ENCODE measurements around the gene CBLB.

The CBLB gene

DNA sequence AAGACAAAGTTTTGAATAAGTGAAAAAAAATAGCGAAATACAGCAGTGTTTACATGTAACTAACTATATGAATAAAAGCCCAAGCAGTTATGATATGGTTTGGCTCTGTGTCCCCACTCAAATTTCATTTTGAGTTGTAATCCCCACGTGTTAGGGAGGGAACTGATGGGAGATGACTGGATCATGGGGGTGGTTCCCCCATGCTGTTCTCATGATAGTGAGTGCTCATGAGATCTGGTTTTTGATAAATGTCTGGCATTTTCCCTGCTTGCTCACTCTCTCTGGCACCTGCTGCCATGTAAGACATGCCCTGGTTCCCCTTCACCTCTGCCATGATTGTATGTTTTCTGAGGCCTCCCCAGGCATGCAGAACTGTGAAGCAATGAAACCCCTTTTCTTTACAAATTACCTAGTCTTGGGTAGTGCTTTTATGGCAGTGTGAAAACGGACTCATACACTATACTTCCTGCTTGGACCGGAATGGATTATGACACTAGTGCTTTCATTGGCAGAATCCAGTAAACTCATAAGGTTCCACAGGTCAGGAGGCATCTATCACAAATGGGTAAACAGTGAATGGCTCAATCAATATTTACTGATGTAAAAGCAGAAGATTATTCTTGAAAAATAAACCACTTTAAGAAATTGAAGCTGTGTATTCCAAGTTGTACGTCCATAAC is 192.1 kb downstream of the CBLB start:
- DNase-seq, result no peak

DNA sequence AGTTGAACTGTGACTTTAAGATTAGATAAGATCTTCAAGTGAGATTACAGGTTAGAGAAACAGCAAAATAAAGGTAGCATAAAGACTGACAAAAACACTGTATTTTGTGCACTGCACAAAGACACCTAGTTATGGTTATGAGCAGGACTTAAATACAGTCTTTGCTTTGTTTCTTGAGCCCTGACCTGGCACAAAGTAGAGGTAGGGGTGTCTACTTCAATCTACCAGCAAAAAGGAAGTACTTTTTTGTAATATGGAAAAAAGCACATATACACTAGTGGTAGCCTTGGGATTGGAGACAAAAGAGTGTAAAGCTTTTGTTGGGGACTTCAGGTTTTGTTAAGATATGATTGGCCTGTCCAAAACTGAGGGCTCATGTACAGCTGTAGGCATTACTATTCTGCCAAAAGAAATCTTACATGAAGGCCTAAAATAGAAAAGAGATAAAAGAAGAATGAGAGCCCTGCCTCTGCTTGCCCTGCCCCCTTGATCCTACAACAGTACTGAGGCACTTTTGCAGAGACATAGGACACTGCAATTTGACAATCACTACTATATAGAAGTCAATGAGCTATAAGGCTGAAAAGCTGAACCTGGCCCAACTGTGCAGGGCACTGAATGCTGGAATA is 194.3 kb downstream of the CBLB start:
- DNase-seq, result no peak

DNA sequence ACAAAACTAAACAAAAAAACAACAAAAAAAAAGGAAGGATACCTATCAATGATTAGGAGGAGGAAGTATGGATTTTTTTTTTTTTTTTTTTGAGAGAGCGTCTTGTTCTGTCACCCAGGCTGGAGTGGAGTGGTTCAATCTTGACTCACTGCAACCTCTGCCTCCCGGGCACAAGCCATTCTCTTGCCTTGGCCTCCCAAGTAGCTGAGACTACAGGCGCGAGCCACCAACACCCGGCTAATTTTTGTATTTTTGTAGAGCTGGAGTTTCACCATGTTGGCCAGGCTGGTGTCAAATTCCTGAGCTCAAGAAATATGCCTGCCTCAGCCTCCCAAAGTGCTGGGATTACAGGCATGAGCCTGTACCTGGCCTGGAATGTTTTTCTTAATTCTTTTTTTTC is 195.8 kb downstream of the CBLB start:
- no peak for DNase-seq

DNA sequence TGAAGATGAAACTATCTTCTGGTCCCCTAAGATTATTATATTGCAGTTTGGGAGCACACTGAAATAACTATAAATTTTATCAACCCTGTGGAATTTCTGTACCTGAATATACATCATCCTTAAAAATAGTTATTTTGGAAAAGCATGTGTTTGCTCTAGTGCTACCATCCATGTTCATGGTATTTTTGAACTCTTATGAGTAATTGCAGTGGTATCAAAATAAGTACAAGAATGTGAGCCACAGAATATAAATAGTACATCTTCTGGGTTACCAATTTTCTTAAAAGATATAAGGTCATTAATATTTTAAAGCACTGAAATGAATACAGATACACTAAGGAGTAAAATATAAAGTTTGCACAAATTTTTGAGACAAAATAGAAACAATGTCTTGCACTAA is 206.5 kb downstream of the CBLB start:
- DNase-seq, result no peak

DNA sequence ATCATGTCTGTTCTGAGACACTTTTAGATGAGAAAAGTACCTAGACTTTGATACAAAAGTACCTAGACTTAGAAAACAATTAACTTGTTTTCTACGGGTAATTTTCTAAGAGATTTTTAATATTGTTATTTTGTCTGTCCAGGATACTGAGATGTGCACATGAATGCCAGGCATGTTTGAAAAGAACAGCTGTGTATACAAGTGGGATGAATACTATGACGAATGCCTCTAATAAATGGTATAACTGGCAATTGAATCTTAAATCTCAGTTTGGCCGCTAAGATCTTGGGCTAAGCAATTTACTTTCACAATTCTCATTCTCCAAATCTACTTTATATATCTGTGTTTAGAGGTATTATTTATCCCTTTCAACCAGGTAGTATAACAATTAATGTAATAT is 207.4 kb downstream of the CBLB start:
- no peak for DNase-seq

DNA sequence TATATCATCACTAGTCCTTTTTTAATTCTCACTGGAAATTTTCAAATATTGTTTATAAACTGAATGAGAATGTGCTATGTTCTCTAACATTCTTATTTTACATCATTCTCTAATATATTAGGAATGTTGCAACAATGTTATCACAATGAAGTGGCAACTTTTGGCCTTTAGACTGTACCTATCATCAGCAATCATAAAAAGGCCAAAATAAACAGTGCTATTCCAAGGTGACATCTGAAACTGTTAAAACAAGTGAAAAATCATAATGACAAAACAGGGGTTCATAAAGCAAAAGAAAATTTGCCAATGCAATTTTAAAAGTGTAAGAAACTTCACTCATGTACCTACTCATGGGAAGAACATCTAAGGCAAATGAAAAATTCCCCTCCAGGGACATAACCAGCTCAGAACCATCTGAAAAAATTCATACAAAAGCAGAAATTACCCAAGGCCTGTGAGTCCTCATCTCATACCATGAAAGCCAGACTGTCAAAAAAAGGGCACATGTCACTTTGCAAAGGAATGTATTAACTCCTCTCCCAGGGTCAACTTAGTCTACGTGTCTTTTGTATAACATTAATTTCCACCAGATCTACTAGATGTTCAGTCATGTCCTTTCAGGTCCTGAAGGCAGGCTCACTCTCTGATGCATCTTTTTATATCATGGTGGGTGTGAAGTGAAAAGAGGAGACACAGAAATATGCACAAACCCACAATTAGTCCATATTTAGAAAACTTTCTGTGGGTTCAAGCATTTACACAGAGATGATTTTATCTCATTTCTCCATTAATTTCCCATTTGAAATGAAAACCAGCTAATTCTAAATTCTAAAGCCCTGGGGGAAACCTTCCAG is 211.9 kb downstream of the CBLB start:
- DNase-seq, result no peak

DNA sequence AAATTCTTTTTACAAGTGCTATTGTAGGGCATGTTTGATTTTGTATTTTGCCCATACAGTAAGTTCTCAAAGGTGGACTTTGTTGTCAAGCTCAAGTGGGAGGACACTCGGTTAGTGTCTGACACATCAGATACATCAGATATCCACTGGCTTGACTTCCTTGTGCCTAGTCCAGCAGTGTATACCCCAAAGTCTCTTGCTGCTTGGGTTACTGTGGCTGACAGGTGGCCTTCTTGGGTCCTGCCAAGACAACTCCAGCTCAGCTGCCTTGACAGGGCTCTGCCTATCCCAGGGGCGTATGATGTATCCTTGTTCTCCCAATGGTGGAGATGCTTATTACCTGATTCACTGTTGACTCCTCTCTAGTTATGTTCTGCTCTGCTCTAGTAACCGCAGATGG is 214.9 kb downstream of the CBLB start:
- no peak for DNase-seq

DNA sequence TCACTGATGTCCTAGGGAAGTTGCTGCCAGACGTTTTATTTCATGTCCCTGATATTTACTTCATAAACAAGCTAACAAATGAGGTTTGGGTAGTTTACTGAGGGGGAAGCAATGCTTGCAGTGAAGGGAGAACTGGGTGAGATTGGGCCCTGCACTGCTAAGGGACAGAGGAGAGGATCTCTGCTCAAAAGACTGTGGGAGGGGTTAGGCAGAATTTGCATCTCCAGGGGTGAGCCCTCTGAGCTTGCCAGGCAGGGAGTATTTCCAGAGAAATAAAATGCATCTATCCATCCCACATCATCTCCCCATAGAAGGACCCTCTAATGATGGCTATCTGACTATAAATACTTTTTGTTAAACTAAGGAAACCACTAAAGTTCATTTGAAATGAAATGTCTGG is 215.6 kb downstream of the CBLB start:
- DNase-seq, result no peak

DNA sequence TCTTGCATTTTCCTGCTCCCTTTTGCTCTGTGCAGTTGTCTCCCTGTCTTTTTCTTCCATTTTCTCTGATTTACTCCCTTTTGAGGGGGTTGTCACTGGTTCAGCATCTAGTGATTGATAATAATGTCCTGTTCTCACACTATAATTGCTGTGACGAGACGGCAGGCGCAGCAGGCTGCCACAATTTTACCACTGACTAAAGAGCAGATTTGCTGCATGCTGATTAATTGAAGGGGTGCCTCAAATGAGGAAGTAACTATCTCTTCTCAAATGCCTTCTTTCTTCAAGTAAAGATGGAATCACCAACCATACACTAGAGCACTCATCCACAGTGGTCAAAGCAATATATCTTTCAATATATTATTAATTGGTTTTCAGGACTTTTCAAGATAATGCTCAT is 219.3 kb downstream of the CBLB start:
- no peak for DNase-seq

DNA sequence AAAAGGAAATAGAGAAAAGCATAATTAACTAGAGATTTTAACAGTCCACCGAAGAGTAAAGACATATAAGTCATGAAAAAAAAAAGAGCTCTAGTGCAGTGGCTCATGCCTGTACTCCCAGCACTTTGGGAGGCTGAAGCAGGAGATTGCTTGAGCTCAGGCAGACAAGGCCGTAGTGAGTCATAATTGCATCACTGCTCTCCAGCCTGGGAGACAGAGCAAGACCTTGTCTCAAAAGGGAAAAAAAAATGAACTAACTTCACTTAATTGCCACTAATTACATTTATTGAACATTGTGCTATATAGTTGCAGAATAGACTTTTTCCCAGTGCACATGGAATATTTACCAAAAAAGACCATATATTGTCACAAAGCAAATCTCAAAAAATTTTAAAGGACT is 221.8 kb downstream of the CBLB start:
- no peak for DNase-seq

DNA sequence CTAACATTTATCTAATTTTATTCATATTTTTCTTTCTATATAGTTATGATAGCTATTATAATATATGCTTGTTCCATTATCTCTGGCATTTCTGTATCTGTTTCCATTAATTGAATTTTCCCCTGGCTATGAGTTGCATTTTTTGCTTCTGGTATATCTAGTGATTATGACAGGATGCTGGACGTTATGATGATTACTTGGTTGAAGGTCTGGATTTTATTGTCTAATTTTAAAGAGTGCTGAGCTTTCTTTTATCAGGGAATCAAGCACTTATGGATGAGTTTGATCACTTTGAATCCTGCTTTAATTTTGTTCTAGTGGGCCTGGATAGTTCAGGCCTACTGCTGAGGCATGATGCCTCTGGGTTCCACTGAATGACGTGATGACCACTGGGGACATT is 229.7 kb downstream of the CBLB start:
- DNase-seq, result no peak

DNA sequence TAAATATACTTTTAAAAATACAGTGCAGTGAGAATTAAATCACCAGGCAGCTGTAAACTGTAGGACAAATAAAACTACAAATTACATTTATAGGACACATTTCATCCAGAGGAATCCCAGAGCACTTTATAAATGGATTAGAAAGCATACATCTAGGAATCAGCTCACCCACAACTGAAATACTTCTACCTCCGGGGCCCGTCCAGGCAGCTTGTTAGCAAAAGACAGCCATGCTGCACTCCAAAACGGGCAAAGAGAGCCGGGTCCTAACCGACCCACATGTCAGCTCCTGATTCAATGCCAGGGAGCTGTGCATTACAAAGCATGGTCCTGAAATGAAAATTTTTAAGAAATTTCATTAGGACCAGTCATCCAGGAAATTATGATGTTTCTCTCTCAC is 234.1 kb downstream of the CBLB start:
- no peak for DNase-seq

DNA sequence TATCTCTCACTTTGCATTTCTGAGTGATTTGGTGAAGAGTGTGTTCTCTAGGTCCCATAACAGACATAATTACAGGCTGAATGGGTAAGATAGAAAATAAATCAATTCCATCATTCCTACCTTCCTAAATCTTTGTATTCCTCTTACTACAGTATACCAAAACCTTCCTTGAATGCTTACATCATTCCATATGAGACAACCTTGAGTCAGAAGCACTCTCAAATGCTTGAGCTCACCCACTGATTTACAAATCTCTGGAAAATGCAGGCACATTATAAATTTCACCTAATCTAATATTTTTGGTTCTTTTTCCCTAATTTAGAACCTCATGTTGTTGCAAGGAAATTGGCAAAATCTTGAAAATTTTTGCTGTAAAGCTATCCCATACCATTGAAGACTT is 239.1 kb downstream of the CBLB start:
- no peak for DNase-seq

DNA sequence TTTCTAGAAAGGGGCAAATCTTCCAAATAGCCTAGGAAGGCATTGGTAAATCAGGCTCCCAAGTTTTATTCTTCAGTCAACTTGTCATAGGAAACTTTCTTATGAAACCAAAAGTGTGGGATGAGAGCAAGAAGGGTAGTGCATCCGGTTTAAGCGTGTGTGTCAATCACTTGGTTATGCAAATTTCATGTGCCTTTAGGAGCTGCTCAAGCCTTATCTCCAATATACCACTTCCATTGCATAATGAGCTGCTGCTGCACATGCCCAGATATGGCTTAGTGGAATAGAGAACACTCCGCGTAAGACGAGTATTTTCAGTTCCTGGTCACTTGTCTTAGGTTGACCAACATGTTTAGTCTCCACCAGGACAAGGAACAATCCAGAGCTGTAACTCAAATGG is 242.1 kb downstream of the CBLB start:
- DNase-seq, result no peak

DNA sequence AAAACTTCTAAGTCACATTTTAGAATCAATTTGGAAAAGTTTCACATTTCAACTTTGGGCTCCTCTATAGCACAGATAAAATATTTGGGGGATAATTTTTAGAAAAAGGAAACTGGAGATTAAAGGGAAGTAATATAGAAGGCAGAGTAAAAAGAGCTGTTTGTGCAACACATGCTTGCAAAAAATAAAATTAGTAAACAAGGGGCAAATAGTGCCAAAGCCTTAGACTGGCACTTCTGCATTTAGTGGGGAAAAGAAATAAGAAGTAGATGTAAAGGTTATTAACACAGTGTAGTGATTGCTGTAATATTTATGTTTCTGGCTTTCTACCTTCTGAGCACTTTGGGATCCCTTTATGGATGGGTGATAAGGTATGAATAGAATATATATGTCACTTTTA is 246.6 kb downstream of the CBLB start:
- DNase-seq, result no peak

DNA sequence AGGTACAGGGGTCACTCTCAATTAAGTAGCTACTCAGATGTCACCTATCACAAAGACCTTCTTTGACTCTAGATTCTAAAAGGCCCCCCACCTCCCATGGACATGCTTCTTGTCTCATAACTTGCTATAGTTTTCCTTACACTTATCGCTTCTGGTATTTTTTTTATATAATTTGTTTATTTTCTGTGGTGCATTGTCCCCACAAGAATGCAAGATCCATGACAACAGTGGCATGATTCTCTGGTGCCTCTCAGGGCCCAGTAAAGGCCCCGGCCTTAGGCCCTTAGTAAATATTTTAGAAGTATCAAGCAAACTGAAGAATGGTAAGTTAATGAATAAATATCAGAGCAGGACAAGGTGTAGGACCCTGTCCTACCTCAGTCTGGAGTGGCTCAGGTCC is 248.6 kb downstream of the CBLB start:
- no peak for DNase-seq

DNA sequence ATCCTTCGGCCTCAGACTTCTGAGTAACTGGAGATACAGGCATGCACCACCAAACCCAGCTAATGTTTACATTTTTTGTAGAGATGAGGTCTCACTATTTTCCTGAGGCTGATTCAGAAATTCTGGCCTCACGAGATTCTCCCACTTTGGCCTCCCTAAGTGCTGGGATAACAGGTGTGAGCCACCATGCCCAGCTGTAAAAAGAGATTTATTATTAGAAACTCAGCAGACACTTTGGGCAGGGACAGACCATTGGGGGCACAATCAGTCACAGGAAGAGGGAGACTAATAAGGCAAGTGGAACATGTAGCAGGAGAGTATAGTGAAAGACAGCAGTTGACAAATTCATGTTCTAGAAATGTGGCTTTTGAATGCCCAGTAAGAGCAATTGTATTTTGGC is 249.2 kb downstream of the CBLB start:
- DNase-seq, result no peak

DNA sequence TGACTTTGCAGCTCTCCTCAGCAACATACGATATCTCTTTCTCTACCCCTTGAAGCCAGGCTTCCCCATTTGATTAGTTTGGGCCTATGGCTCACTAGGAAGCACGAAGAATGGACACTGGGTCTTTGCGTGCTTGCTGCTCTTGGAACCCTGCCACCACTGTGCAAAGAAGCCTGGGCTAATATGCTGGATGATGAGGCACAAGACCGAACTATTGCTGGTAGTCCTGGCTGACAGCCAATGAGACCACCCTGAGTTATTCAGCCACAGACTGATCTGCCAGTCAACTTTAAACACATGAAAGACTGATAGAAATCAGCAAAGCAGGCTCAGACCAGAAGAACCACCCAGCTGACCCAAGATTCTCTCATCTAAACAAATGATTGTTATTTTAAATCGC is 250.3 kb downstream of the CBLB start:
- DNase-seq, result no peak

DNA sequence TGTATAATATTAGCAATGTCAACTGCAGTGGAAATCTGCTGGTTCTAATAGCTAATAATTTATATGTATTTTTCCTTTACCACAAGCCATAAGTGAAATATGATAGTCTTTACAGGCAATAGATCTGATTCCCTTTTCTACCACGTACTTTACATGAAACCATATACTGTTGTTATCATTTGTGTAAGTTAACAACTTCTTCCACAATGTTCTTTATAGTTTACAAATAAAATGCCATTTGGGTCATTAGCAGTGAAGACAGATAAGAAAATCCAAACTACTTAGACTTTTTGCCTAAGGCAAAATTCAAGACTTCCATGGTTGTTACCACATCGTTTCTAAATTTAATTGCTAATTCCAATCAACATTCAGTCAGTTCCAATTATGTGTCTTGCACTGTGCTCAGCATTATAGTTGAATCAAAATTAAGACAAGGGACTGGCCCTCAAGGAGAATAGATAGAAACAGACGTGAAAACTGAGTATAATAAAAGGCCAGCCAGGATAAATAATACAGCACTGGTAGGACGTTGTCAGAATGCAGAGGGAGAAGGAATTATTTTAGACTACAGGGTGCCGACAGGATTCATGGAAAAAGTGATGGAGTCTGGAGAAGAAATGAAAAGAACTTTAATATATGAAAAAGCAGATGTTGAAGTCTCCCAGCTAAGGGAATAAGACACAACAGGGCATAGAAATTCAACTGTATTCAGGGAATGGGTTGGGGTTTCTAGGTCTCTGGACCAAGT is 252.3 kb downstream of the CBLB start:
- DNase-seq, result no peak

DNA sequence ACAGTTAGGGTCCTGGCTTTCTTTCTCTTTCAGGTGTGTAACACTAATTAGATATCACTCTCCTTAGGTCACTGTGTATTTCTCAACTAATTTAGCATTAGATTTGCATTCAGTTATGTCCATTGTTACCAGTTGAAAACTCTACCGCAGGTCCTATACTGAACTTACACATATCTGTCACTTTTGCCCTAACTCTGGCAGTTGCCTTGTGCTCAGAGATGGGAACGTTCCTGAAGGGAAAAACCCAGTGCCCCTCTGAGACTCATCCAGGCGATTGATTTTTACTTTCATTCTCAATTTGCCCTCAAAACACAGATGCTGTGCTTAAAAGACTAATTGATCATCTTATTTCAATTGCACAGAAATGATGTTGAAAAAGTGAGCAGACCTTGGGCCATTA is 253.0 kb downstream of the CBLB start:
- no peak for DNase-seq

DNA sequence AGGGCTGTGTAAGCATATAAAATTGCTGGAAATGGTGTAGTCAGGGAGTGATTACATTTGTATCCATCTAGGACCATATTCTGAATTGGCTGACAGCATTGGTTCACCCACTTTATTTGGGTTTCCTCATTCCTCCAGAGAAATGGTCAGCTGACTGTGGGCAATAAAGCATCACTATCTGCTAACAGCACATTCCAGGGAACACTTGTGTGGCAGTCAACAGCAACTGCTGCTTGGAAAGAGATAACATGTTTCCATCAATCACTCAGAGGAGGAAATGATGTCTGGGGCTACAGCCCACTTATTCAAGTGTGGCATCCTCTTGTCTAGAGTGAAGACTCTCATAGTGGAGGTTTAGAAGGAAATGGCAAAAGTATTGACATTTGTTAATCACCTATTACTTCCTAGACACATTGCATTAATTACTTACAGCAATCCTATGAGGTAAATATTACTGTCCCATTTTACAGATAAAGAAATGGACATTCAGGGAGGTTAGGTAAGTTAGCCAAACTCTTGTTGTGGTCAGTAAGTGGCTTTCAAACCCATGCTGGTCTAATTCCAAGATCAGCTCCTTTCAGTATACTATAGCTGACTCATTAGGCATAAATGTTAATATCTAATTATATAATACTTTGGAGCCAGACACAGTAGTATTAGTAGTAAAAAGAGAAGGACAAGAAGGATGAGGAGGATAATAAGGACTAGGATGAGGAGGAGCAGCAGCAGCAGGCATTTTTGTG is 254.4 kb downstream of the CBLB start:
- no peak for DNase-seq

DNA sequence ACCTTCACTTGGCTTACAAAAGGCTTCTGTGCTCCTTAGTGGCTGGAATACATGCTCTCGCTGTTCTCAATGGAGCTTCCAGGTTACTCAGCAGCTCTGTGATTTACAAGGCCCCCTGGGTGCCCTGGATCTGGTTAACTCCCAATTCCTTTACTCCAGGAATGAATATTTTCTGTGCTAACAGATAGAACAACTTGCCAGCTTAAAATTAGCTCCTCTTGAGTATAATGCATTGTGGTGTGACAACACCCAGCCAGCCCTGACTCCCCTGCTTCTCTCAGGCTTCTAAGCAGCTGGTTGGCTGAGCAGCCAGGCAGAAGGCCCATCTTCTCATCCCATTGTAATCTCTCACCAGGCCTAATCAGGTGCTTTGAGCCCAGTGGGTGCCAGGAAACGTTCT is 255.7 kb downstream of the CBLB start:
- no peak for DNase-seq

All from activated CD4-positive, alpha-beta T cell treated with anti-CD3 and anti-CD28 coated beads for 1 hour (primary cell).